Measurements from ENCODE around the gene OR2A25.
"Not testable (repeated sequence)": the region's sequence is repeated elsewhere in the genome, so short reads cannot be mapped to it uniquely, and the experiment has no call there.

The OR2A25 gene, protein sequence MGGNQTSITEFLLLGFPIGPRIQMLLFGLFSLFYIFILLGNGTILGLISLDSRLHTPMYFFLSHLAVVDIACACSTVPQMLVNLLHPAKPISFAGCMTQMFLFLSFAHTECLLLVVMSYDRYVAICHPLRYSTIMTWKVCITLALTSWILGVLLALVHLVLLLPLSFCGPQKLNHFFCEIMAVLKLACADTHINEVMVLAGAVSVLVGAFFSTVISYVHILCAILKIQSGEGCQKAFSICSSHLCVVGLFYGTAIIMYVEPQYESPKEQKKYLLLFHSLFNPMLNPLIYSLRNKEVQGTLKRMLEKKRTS

DNA sequence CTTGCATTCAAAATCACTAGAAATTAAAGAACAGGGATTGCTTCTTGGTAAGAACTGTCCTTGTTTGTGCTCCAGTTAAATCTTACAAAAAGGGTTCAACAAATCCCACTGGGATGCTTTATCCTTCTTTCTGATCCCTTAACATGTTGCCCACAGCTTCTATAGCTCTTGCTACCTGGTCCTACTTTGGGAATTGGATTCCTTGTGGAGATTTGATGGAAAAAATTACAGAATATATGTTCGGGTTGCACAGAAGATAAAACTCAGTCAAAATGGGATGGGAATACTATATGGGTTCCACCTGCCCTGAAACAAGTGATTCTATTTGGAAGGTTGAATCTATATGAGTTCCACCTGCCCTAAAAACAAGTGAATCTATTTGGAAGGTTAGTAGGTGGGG is at the start of gene OR2A25:
OR2A25 (plus strand) TSS at position 301 of the 400 bp plus-strand sequence. CDS start 4,409 bp downstream, outside the sequence.
- DNase-seq, result no peak

DNA sequence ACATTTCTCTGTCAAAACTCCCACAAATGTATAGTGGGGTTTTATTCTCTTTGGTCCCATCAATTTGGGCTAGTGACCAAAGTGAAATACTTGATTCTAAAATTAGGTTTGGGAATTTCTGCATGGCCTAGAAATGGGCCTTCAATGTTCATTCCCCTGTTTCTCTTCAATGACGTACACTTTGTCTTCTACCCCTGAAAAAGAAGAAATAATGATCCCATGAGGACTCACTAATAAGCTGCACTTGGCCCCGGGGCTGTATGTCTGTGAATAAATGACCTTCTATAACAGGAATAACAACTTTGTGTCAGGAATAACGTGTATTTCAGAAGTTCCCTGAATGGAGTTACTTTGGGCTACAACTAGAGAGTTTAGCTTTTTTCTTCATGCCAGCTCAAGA is 49.3 kb upstream of the OR2A25 start:
- DNase-seq, result no peak

DNA sequence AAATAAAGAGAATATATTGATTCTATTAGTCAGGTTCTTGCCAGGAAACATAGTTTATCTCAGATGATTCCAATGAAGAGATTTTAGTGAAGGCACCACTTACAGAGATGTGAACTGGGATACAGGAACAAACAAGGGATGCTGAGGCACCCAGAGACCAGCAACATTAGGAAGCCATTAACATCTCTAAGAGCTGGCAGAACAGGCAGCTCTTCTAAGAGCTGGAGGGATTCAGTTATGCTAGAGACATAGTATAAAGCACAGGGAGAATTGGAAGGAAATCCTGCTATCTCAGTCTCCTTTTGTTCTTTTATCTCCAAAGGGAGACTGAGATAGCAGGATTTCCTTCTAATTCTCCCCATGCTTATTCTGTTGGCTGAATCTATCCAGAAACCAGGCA is 47.4 kb upstream of the OR2A25 start:
- DNase-seq, result no peak

DNA sequence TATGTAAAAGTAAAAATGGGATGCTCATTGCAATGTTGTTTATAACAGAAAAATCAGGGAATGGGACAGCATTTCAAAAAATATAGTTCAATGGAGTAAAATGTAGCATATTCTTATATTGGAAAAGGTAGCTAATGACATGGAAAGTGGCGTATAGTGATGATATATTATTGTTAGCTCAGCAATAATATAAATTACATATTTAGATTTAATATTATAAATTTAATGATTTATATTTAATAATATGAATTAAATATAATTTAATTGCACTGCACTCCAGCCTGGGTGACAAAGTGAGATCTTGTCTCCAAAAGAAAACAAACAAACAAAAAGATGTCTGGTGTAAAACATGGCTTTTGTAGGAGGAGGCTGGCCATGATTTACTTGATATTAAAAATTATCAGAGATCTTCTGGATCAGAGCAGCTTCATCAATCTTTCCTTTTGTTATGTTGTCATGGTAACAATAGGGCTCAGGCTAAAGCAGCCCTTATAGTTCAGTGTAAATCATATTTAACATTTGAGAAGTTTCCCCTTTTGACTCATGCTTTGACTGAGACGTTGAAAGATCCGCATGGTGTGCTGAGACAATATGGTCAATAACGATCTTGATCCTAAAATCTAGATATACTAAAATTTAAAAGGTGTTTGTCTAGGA is 46.3 kb upstream of the OR2A25 start:
- DNase-seq, result no peak

DNA sequence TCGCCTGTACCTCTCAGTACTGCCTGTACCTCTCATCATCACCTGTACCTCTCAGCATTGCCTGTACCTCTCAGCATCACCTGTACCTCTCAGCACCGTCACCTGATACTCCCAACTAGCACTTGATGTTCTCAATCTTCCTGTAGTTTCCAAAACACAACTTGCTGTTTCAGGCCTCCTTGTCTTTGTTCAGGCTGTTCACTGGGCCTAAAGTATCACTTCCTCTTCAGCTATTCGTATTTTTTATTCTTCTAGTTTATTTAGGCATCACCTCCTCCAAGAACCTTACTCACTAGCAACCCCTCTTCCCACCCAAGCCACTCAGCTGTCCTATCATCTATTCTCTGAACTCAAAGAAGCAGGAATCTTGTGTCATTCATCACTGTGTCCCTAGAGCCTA is 45.4 kb upstream of the OR2A25 start:
- no peak for DNase-seq

DNA sequence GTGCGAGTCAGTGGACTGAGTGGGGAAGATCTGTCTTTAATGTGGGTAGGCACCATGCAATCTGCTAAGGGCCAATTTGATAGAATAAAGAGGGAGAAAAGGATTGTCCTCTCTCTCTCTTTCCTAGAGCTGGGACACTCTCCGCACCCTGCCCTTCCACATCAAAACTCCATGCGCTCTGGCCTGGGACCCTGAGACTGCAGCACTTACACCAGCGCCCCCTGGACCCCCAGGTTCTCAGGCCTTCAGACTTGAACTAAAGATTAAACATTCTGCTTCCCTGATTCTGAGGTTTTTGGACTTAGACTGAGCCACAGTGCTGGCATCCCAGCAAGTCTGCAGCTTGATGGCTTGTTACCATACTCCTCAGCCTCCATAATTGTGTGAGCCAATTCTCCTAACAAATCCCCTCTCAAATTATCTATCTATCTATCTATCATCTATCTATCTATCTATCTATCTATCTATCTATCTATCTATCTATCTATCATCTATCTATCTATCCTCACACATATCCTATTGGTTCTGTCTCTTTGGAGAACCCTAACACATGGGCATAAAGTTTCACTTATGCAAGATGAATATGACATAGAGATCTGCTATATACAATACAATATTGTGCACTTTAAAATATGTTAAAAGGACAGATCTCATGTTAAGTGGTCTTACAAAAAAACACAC is 43.3 kb upstream of the OR2A25 start:
- no peak for DNase-seq

DNA sequence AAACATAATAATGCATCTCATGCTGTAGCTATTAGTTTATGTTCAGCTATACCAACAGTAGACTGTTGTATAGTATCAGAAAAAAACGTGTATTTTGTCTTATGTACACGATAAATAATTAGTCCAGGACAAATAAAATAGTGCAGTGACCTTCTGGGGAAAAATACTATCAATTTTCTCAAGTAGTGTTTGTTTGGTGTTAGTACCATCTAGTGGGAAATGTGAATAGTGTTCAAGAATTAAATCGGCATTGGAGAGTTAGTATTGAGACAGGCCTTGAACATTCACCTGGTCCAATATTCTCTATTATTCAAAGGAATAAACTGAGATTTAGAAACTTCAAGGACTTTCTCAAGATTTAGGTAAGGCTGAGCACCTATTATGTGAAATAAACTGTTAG is 42.5 kb upstream of the OR2A25 start:
- no peak for DNase-seq

DNA sequence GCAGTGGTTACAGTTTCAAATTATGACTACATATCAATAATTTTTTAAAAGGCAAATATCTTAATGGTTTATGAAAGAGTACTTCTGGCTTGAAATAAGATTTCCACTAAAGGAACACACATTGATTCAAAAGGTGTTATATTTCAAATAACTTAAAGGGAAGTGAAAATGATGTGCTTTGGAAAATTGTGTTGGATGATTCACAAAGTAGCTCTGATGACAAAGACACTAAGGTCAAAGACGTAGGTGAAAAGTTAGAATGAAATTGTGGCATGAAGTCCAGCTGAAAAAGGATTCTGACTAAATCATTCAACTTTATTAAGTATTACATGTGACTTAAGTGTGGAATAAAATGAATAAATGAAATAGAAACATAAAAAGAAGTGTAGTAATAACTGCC is 41.6 kb upstream of the OR2A25 start:
- DNase-seq, result no peak

DNA sequence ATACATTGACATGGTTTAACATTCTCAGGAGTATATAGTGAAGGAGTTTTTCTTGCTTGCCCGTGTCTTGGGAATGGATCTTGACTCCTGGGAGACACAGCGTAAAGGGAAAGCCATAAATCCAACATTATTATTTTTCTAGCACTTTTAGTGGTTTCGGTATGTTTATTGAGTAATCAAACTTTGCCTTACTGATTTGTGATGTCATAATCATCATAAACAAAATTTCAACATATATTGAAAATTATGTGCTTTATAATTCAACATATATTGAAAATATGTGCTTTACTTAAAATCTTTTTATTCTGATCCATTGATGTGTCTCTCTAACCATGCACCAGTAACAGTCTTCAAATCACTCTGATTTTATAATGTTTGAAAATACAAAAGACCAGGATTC is 41.1 kb upstream of the OR2A25 start:
- no peak for DNase-seq

DNA sequence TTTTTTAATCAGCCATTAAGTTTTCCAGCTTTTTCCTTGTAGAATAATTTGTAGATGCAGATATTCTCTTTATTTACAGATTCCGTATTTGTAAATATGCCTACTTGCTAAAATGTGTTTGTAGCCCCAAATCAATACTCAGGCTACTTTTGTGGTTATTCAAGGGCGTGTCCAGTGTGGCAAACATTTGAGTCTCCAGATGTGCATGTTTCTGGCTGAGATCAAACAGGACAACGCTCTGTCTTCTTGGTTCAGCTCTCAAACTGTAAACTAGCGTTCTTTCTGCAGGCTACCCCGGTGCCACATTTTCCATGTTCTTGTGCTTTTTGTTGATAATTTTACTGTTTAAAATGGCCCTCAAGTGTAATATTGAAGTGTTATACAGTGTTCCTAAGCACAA is 37.1 kb upstream of the OR2A25 start:
- DNase-seq, result no peak

DNA sequence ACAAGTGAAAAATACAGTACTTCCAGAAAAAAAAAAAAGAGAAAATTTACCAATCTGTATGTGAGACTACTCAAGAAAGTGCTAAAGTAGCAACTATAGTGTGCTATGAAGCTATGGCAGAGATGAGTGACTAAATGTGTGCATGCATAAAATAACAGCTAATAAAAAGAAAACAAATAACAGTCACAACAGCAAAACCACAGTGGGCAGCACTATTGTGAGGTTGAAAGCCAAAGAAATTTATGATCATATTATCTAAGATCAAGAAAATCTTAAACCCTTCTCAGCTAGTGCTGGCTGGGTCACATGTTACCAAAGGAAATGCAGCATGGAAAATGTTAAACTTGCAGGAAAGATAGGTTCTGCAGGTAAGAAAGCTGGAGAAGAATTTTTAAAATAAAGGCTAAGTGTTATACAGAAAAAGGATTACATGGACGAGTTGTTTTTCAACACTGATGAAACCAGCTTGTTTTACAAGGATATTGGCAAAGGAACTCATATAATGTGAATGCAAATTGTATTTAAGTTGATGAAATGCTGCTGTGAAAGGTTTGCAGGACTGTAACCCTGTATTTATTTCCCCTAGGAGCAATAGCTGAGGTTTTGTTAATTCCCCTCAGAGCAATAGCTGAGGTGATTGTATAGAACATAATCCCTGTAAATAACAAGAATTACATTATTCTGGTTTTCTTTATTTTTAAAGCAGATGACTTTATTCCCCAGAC is 36.5 kb upstream of the OR2A25 start:
- no peak for DNase-seq

DNA sequence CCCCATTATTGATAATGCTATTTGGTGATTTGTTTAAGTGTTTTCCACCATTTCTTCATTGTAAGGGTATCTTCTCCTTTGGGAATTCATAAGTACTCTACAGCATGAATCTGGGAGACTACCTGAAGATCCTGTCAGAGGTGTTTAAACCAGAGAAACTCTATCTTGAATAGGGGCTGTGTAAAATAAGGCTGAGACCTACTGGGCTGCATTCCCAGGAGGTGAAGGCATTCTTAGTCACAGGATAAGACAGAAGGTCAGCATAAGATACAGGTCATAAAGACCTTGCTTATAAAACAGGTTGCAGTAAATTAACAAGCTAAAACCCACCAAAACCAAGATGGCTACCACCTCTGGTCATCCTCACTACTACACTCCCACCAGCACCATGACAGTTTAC is 34.2 kb upstream of the OR2A25 start:
- no peak for DNase-seq

DNA sequence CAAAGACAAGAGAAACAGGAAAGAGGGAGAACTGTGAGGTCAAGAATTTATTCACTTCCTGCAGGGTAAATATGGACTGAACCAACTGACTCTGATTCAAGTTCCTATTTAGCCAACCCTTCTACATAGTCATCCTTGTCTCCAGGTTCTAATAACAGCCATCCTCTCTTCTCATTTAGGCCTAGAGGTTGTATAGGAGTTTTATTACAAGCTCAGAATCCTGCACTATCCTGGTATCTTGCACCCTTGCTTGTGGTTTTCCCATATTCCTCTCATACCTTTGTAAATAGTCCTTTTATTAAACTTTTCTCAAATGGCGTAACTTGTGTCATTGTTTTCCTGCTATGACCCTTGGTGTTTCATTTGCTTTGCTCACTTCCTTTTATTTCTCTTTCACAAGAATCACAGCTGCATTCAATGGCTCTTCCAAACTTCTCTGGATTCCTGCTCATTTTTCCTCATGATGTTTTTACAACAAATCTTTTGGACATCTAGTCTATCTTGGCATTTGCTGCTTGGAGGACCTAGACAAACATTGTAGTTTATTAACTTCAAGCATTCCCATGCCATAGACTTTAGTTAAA is 33.2 kb upstream of the OR2A25 start:
- no peak for DNase-seq

DNA sequence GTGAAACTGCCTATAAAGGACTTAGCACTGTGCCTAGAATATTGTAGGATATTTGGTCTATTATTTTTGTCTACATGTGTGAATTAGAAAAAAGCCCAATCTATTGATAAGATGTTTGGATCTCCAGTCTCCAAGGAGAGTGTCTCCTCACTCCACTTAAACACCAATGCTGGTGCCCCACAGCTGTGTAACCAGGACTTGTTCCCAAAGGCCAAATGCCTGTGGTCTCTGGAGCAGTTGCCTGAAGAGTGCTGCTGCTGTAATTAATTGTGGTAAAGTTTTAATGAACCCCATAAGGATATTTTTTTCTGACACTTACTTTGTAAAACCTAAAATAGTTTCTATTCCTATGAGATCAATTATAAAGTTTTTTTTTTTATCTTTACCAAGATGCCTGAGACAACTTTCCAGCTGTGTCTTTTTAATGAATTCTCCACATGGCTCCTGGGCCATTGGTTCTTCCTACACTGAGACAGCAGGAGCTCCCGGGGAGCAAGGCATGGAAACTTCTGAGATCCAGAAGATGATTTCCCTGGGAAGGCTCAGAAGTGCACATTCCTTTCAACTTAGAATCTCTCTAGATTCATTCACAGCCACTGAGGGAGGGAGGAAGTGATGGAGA is 32.1 kb upstream of the OR2A25 start:
- no peak for DNase-seq

DNA sequence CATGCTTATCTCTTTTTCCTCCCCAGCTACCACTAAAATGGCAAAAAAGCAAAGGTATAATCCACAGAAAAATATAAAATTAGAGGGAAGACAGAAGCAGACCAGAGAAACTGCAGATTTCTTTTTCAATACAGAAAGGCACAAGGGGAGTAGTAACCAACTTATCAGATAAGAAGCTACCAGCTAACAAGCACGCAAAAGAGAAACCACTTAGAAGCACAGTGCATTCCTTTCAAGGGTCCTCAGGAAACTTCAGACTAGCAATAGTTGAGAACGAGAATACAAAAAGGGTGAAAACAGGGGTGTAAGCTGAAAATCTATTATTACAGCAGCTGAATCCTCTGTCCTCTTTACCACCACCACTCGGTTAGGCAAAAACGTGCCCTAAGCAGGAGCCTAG is 30.7 kb upstream of the OR2A25 start:
- no peak for DNase-seq

DNA sequence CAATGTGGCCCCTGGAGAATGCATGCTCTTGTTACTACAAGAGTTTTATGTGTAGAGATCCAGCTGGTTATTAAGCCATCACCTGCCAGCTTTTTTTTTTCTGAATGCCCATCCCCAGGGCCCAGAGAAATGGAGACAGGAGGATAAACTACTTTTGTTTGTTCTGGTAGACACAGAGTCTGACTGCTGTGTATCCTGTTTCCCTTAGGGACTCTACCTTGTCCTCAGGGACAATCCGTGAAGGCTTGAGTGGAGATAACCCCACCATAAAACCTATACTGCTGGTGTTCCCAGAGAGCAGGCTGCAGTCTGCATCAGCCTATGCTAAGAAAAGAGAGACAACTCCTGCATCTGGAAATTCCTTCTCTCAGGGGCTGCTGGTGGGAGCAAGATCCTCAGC is 21.0 kb upstream of the OR2A25 start, which contains the start of gene OR2A5:
OR2A5 (plus strand) TSS at position 301 of the 400 bp plus-strand sequence. CDS start 1,454 bp downstream, outside the sequence.
- DNase-seq, result no peak

DNA sequence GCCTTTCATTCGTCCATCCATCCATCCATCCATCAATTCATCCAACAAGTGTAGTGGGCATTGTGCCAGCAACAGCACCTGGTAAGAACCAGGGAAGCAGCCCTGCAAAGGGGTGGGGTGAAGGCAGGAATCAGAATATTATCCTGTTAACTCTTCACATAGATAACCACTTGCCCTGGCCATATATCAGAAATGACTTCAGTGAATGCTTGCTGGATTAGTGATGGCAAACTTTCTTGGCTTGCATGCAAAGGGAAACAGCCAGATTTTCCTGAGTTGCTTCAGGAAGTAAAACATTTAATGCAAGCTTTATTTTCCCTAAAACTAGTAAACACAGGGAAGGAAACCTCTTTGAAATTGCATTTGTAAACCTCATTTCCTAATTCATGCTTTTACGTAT is 20.1 kb upstream of the OR2A25 start:
- DNase-seq, result no peak

DNA sequence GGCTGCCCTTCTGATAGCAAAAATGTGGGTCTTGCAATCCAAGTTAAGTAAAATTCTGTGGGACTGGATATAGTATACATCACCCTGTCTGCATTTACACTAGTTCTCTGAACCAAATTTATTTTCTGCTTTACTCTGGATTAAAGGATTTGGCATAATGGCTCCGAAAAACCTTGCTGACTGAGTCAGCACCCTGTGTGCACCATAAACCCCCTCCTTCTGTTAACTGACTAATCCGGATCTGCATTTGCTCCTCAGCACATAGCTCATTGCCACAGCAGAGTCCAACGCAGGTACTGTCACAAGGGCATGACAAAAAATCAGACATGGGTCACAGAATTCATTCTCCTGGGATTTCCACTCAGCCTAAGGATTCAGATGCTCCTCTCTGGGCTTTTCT is 19.5 kb upstream of the OR2A25 start:
- DNase-seq, result no peak

DNA sequence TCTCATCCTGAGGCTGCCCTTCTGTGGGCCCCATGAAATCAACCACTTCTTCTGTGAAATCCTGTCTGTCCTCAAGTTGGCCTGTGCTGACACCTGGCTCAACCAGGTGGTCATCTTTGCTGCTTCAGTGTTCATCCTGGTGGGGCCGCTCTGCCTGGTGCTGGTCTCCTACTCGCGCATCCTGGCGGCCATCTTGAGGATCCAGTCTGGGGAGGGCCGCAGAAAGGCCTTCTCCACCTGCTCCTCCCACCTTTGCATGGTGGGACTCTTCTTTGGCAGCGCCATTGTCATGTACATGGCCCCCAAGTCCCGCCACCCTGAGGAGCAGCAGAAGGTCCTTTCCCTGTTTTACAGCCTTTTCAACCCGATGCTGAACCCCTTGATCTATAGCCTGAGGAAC is 18.7 kb upstream of the OR2A25 start:
- not testable (repeated sequence) for DNase-seq

DNA sequence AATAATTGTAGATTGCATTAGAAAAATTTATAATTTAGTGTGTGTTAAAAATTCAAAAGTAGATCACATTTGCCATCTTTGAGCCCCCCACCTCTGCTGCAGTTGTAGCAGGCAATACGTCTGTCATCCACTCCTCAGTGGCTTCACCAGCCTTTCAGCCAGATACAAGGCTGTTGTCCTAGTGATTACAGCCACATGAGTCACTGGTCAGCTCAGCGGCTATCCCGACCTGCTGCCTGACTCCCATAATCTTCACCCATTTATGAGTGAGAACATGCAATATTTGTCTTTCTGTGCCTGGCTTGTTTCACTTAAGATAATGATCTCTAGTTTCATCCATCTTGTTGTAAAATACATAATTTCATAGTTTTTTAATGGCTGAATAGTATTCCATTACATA is 11.7 kb upstream of the OR2A25 start:
- DNase-seq, result no peak

DNA sequence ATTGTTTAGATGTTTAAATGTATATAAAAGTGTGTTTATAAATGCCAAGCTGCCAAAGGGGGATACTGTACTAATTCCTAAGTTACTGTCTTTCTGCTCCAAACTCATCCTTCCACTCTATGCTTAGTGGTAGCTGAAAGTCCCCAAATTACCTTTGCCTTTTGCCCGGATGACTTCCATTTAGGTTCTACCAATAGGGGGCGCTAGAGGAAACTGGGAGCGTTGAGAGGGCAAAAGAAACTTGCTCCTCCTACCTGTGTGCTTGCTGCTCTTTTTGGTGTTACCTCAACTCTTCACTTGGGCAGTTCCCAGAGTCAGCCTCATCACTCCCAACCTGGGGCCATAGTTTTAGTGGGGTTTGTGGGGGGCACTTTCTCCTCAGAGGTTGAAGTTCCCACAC is 5.9 kb upstream of the OR2A25 start:
- DNase-seq, result no peak

DNA sequence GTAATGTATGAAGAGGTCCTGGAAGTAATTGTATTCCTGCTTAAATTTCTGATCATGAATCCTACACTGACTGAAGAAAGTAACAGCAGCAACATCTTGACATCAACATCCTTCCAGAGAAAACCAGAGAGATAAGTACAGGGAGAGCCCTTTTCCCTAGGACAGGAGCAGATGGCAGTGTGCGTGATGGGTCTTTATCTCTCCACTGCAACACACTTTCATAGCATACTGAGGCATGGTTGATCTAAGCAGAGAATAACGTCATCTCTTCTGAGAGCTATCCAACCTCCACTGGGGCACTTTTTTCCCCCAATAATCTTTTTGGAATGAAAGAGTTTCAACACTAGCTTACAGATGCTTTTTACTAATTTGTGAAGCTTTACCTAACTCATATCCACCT is 342 bp downstream of the OR2A25 start:
- DNase-seq, result no peak

DNA sequence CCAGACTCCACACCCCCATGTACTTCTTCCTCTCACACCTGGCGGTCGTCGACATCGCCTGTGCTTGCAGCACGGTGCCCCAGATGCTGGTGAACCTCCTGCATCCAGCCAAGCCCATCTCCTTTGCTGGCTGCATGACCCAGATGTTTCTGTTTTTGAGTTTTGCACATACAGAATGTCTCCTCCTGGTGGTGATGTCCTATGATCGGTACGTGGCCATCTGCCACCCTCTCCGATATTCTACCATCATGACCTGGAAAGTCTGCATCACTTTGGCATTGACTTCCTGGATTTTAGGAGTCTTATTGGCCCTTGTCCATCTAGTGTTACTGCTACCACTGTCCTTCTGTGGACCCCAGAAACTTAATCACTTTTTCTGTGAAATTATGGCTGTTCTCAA is 4.8 kb downstream of the OR2A25 start:
- no peak for DNase-seq
